NCI-H146 (cell line): ENCODE results near the gene PRKAR2A.
A peak's percentile ranks its signal among the peaks of the same experiment; 100 is the strongest.
"Not testable (repeated sequence)": the region's sequence is repeated elsewhere in the genome, so short reads cannot be mapped to it uniquely, and the experiment has no call there.

ENCODE experiments used
- DNase-seq: peaks from one replicate; lab custom pipeline; 2025; lab: John Stamatoyannopoulos, UW

Gene PRKAR2A

GRCh38 chr3:48725185-48725855 lies 122.4 kb downstream of the PRKAR2A start:
- not testable (repeated sequence) for DNase-seq

DNA sequence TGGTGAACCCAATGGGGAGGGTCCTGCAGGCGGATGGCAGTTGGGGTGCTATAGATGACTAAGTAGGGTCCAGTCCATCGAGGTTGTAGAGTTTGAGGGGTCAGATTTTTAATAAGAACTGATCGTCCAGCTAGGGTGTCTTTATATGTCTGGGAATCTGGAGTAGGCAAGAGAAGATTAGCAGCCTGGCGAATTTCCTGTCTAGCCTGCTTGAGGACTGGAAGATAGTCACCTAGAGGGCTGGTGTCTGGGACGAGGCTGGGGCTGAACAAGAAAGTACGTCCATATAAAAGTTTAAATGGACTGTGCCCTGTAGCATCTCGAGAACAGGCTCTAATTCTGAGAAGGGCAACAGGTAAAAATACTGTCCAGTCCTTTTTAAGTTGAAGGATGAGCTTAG lies 123.9 kb downstream of the PRKAR2A start:
- no peak for DNase-seq

DNA sequence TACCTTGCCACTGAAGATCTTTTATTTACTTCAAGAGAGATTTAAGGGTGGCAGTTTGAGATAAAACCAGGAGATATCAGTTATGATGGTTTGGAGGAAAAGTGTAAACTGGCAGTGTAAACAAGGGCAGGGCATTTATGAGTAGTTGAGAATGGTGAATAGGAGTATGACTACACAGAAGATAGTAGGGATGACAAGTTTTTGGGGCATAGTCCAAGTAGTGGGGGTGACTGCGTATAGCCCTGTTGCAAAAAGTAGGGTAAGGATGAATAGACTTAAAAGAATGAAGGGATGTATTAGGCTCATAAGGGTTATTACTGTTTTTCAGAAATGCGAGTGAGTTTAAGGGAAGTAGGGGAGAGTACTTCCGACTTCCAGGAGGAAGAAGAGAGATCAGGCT lies 124.4 kb downstream of the PRKAR2A start:
- not testable (repeated sequence) for DNase-seq

DNA sequence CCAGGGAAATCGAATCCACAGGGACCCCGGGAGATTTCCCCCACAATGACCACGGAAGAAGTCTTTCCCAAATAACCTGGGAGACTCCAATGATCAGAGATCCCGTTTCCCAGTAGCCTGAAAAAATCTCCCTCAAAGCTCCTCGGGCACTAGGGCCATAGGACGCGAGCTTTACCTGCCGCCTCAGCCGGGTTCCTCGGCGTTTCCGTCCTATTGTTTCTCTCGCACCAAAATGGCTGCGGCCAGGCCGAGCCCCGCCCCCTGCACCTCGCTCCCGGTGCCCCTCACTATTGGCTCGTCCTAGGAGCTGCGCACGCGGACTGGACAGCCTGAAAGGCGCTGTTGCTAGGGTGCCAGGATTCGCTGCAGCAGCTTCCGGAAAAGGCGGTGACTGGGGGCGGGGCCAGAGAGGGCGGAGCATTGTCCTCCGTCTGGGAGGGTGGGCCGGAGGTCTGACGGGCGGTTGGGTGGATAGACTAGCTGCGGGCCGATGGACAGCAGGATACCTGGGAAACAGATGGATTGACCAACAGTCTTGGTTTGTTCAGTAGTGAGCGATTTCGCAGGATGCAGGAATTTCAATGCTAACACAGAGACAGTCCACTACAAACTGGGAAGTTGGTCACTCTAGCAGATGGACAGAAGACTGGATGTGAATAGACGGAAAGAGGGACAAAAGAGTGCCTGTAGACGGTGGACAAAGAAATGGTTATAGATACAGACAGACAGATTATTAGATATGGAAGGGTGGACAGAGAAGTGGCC lies 130.5 kb downstream of the PRKAR2A start, which contains the start of gene IP6K2:
TSS of gene IP6K2 (minus strand) at position 240 of the 765 bp plus-strand sequence. CDS start 21,930 bp downstream, outside the sequence.
- peak; percentile 97 for DNase-seq

GRCh38 chr3:48716508-48716981 lies 131.1 kb downstream of the PRKAR2A start:
- peak; percentile 29 for DNase-seq

DNA sequence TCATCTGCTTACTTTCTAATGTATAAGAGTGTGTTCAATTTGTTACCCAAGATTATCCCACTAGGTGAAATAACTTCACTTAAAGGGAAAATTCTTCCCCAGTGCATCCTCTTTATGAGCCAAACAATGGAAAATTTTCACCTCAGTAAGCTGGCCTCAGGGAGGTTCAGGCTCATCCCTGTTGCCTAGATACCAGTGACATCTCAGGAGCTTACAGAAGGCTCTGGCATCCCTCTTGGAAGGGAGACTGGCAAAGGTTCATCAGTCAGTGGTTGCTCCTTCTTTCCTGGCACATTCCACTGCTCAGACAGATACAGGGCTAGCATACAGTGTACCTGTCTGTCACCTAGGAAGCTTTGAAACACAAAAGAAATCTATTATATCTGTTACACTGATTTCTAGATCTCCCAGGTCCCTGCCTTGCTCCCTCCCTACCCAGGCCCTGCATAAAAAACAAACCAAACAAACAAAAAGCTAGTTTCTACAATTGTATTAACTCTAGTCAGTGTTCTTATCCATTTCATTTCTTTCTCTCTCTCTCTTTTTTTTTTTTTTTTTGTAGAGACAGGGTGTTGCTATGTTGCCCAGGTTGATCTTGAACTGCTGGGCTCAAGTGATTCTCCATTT lies 132.4 kb downstream of the PRKAR2A start:
- DNase-seq: peak; percentile 13

GRCh38 chr3:48711727-48712126 lies 135.9 kb downstream of the PRKAR2A start:
- no peak for DNase-seq

- no peak for DNase-seq
Observed at GRCh38 chr3:48709051-48709461, 138.6 kb downstream of the PRKAR2A start.

GRCh38 chr3:48708481-48708889 lies 139.2 kb downstream of the PRKAR2A start:
- DNase-seq: no peak

- DNase-seq: no peak
Observed at GRCh38 chr3:48707157-48707556, 140.5 kb downstream of the PRKAR2A start.

DNA sequence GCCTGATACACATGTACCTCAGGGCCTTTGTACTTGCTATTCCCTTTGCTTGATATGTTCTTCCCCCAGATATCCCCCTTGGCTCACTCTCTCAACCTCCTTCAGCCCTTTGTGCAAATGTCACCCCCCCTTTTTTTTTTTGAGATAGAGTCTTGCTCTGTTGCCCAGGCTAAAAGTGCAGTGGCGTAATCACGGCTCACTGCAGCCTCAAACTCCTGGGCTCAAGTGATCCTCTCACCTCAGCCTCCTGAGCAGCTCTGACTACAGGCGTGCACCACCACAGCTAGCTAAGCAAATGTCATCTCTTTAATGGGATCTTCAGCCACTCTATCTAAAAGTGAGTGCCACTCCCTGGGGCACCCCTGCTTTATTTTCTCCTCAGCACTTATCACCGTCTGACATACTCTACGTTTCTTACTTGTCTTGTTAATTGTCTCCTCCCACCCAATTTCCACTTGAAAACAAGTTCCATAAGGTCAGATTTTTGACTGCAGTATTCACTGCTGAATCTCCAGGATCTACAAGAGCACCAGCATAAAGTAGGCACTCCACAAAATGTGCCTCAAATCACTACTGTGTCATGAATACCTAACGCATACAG lies 145.3 kb downstream of the PRKAR2A start:
- no peak for DNase-seq

DNA sequence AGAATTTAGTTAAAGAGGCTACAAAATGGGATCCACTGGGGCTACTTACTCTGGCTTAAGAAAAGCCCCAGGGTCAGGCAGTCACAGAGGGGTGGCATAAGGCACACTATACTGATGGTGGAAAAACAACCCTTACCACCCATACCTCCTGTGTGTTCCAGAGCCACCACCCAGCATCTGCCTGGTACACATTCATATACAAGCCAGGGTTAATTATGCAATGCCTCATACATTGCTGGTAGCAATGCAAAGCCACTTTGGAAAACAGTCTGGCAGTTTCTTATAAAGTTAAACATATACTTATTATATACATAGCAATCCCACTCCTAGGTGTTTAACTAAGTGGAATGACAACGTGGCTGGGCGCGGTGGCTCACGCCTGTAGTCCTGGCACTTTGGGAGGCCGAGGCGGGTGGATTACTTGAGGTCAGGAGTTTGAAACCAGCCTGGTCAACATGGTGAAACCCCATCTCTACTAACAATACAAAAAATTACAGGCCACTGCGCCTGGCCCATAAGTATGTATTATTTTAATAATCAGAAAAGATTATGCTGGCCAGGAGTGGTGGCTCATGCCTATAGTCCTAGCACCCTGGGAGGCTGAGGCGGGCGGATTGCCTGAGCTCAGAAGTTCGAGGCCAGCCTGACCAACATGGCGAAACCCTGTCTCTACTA lies 146.8 kb downstream of the PRKAR2A start:
- DNase-seq: no peak

- no peak for DNase-seq
Observed at GRCh38 chr3:48698891-48699290, 148.8 kb downstream of the PRKAR2A start.

GRCh38 chr3:48697952-48698351 lies 149.7 kb downstream of the PRKAR2A start:
- no peak for DNase-seq

DNA sequence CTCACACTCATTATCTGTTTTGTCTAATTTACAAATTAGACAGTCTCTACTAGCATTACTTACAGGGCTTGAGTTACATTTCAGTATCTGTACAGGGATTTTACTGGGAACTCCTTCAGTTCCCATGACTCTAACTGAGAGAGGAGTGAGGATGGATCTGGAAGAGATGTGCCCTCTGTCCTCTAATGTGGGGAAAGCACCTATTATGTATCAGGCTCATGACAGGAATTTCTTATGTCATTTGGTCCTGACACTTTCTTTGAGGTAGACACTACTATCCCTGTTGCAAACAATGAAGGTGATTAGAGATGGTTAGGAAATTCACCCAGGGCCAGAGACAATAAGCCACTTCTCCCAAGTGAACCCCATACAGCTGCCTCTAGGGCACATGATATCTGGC lies 151.1 kb downstream of the PRKAR2A start:
- no peak for DNase-seq
